Esophagus muscularis mucosa (tissue), 4 donors: ENCODE measurements around the gene LRRC47.

Experiments used
- CTCF ChIP-seq, 3 experiments: fragments of 200-600 bp in 2 of 3; fragments of 450-650 bp in 1 of 3; sonication (generic) in 2 of 3; IDR thresholded peaks; one replicate each; pipeline ENCODE4 v1.5.1; 2017 to 2019; ENCODE audit warnings: antibody characterized with exemption in 3 of 3, mild to moderate bottlenecking in 2 of 3, moderate library complexity in 1 of 3
- EP300 ChIP-seq: sonication (generic); formaldehyde crosslinking; IDR thresholded peaks from one replicate; pipeline ENCODE4 v1.6.1; 2017; ENCODE audit warnings: antibody characterized with exemption
- POLR2A ChIP-seq: fragments of 450-650 bp; IDR thresholded peaks from one replicate; pipeline ENCODE4 v1.6.1; 2017; ENCODE audit warnings: antibody characterized with exemption, moderate library complexity, mild to moderate bottlenecking, low read depth
- POLR2AphosphoS5 ChIP-seq, 2 donors: sonication (generic); formaldehyde crosslinking; IDR thresholded peaks; one replicate each; pipeline ENCODE4 v1.6.1; 2017; ENCODE audit warnings: antibody characterized with exemption in 2 of 2

GRCh38 chr1:3732434-3733093, 63.7 kb downstream of the LRRC47 start:
- no peak for TF ChIP-seq EP300
- no peak for TF ChIP-seq POLR2A
- TF ChIP-seq CTCF (IDR thresholded peaks at IDR 0.05), result no peak
- TF ChIP-seq POLR2AphosphoS5 (IDR thresholded peaks at IDR 0.05), result no peak
